SH-SY5Y (cell line): ENCODE data around the gene ADAMTS2.

Source experiments
- GATA2 ChIP-seq: IDR thresholded peaks from 2 replicates; pipeline ENCODE4 v1.6.1; 2011; ENCODE audit warnings: mild to moderate bottlenecking, low read depth, low read length
- GATA3 ChIP-seq: IDR thresholded peaks from 2 replicates; pipeline ENCODE4 v1.6.1; 2011; ENCODE audit warnings: low read depth, mild to moderate bottlenecking, low read length, moderate library complexity

GRCh38 chr5:179125789-179126505 is 219.3 kb downstream of the ADAMTS2 start:
- TF ChIP-seq GATA3 (no peak), GATA2 (no peak)
